Hippocampal formation (tissue), 2 donors: ENCODE measurements around the gene MPL.
A peak's percentile ranks its signal among the peaks of the same experiment; 100 is the strongest.

Experiments
- DNase-seq, 2 donors: peaks; one replicate each; lab custom pipeline; 2025; lab: John Stamatoyannopoulos, UW

The MPL gene

DNA sequence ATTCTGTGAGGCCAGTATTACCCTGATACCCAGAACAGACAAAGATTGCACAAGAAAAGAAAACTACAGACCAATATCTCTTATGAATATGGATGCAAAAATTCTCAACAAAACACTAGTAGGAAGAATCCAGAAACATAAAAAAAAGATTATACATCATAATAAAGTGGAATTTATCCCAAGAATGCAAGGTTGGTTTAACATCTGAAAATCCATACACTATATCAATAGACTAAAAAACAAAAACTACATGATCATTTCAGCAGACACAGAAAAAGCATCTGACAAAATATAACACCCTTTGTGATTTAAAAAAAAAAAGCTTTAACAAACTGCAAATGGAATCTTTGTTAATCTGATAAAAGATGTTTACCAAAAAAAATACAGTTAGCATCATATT is 12.2 kb upstream of the MPL start:
- DNase-seq = no peak

DNA sequence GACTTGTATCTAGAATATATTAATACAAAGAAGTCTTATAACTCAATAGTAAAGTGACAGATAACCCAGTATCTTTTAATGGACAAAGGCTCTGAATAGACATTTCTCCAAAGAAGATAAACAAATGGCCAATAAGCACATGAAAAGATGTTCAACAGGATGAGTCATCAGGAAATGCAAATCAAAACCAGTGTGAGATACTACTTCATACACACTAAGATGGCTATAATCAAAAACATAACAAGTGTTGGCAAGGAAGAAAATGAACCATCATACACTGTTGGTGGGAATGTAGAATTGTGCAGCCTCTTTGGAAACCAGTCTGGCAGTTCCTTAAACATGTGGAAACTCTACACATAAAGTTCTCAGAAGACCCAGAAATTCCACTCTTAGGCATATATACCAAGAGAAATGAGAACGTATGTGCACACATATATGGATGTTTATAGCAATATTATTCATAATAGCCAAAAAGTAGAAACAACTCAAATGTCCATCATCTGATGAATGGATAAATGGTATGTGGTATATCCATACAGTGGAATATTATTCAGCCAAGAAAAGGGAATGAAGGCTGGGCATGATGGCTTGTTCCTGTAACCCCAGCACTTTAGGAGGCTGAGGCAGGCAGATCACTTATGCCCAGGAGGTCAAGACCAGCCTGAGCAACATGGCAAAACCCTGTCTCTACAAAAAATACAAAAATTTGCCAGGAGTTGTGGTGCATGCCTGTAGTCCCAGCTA is 9.9 kb upstream of the MPL start:
- no peak for DNase-seq

- no peak for DNase-seq
Observed at GRCh38 chr1:43329995-43330751, 7.4 kb upstream of the MPL start.

GRCh38 chr1:43331688-43332087 is 5.9 kb upstream of the MPL start:
- DNase-seq = no peak

GRCh38 chr1:43334453-43335205 is 3.0 kb upstream of the MPL start:
- no peak for DNase-seq

DNA sequence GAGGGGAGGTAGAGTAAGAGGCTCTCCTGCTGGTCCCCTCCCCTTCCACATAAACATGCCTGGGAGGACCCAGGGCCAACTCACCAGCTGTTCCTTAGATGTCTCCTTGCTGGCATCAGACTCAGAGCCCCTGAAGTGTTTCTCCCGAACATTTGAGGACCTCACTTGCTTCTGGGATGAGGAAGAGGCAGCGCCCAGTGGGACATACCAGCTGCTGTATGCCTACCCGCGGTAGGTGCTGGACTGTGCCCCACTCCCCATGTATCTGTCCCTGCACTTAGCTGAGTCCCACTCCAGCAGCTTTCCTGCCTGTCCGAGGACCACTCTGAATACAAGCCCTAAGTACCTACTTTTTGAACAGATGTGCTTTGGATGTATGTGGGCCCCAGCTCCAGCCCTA is 383 bp downstream of the MPL start:
- DNase-seq = no peak

- no peak for DNase-seq
Observed at GRCh38 chr1:43339584-43340232, 2.1 kb downstream of the MPL start.

DNA sequence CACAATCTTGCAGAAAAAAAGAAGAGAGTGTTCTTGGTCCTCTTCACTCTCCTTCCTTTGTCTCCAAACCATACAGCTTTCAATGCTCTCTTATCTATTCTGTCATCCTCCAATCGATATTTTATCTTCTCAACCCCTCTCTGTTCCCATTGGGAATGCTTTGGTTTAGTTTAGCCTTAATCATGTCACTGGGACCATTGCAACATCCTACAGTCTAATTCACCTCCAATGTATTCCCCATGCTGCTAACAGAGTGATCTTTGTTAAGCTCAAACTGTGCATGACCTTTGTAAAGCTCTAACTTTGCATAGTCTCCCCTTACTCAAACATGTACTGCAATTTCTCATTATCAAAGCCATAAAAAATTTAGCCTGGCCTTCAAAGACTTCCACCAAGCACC is 2.9 kb downstream of the MPL start:
- DNase-seq = no peak

GRCh38 chr1:43344267-43344850 is 6.7 kb downstream of the MPL start:
- no peak for DNase-seq

DNA sequence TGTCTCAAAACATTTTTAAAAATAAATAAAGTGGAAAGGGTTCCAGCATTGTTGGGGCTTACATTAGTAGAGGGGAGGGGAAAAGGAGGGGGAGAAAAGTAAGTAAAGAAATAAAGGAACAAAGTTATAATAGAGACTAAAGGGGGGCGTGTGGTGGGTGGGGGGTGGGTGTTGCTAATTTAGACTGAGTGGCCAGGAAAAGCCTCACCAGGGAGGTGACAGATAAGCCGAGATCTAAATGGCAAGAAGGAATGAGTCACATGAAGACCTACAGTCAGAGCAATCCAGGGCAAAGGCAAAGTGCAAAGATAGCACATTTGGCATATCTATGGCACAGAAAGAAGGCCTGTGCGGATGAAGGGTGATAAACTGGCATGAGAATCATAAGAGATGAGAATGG is 7.5 kb downstream of the MPL start:
- no peak for DNase-seq

GRCh38 chr1:43346636-43347035 is 9.0 kb downstream of the MPL start:
- DNase-seq = no peak

GRCh38 chr1:43348343-43348808 is 10.8 kb downstream of the MPL start:
- peak in 1 of 2 donors; percentile 37 for DNase-seq

- peak in 1 of 2 donors; percentile 54 for DNase-seq
Observed at GRCh38 chr1:43348809-43349593, 11.4 kb downstream of the MPL start.

- no peak for DNase-seq
Observed at GRCh38 chr1:43349594-43350306, 12.1 kb downstream of the MPL start.

- no peak for DNase-seq
Observed at GRCh38 chr1:43350976-43351375, 13.4 kb downstream of the MPL start.

DNA sequence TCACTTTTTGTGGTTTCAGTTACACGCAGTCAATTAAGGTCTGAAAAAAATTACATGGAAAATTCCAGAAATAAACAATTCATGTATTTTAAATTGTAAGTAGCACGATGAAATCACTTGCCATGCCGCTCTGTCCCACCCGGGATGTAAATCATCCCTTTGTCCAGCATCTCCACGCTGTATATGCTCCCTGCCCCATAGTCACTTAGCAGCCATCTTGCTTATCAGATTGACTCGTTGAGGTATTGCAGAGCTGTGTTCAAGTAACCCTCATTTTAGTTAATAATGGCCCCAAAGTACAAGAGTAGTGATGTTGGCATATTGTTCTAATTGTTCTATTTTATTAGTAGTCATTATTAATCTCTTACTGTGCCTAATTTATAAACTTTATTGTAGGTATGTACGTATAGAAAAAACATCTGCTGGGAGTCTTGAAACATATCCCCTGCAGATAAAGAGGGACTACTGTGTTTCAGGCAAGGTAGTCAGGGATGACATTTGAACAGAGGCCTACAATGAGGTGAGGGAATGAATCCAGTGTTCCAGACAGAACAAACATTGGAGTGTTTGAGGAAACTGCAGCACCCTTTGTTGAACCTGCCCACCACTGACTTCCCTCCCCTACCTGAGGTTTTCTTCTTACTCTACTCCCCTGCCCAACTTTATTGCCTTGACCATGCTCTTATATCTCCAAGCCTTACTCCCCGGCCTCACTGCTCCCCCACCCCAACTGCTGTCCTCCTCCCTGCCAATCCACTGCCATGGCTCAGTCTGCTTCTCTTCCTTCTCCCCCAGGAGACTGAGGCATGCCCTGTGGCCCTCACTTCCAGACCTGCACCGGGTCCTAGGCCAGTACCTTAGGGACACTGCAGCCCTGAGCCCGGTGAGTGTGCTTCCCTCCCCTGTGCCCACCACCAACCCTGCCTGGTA is 14.1 kb downstream of the MPL start:
- no peak for DNase-seq

- no peak for DNase-seq
Observed at GRCh38 chr1:43352351-43352705, 14.7 kb downstream of the MPL start.

DNA sequence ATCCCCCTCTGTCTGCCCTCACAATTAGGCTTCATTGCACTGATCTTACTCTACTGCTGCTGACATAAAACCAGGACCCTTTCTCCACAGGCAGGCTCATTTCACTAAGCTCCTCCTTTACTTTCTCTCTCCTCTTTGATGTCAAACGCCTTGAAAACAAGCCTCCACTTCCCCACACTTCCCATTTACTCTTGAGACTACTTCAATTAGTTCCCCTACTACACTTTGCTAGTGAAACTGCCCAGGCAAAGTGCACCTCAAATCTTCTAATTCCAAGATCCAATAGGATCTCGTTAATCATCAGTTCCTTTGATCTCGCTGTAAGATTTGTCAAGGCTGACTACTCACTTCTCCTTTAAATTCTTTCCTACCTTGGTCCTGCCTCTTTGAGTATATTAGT is 15.3 kb downstream of the MPL start:
- DNase-seq = no peak

DNA sequence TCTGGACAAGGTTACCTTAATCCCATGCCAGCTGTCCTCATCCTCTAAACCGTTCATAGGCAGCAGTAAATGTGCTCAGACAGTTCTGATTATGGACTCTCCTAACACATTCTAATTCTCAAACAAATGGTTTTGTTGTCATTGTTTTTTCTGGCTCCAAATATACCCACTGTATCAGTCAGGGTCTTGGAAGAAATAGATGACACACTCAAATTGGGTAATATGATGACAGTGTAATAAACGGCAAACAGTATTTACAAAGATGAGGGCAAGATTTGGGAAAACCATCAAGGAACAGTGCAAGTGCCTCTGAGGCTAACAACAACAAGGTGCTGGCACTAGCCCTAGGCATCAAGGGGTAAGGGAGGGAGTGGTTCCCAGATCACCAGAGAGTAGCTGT is 16.9 kb downstream of the MPL start:
- DNase-seq = no peak
